ENCODE data around the gene TH. TPM values are rescaled to one million over a fixed set of nuclear protein-coding genes. Genes with fewer than 3 reads are reported as not detected.
"Not testable (repeated sequence)": the region's sequence is repeated elsewhere in the genome, so short reads cannot be mapped to it uniquely, and the experiment has no call there.

TH gene
- total RNA-seq, 2 donors from 2014 or later, result not detected

GRCh38 chr11:2199466-2200341 lies 28.1 kb upstream of the TH start:
- ATAC-seq (no peak), DNase-seq (no peak)
- intact Hi-C loops (cut with DNase I, micrococcal nuclease), result loop anchor here (5.0 to 10.0 kb wide), 3 partner anchors 95 to 223 kb away; no protein-coding TSS in a partner anchor

- intact Hi-C loops (cut with DNase I, micrococcal nuclease), result loop anchor here (5.0 to 10.0 kb wide), 2 partner anchors 96 to 214 kb away; no protein-coding TSS in a partner anchor
- DNase-seq (no peak), ATAC-seq (no peak)
Measured at GRCh38 chr11:2198621-2199365, 27.2 kb upstream of the TH start.

GRCh38 chr11:2197771-2198520 lies 26.3 kb upstream of the TH start:
- DNase-seq (no peak), ATAC-seq (no peak)

GRCh38 chr11:2196970-2197770 lies 25.6 kb upstream of the TH start:
- ATAC-seq (peak; percentile 75), DNase-seq (peak; percentile 58 to 84)
- intact Hi-C loops (cut with DNase I, micrococcal nuclease), result loop anchor here (5.0 to 10.0 kb wide), 2 partner anchors 98 to 215 kb away; no protein-coding TSS in a partner anchor

More at GRCh38 chr11:2197771-2198520, 26.3 kb upstream of the TH start:
- intact Hi-C loops (cut with DNase I, micrococcal nuclease), result loop anchor here (5.0 to 10.0 kb wide), 2 partner anchors 97 to 214 kb away; no protein-coding TSS in a partner anchor

- intact Hi-C loops (cut with DNase I, micrococcal nuclease), result loop anchor here (5.0 to 10.0 kb wide), 2 partner anchors 99 to 217 kb away; no protein-coding TSS in a partner anchor
- no peak for DNase-seq
- ATAC-seq, result no peak
Measured at GRCh38 chr11:2195756-2196088, 24.1 kb upstream of the TH start.

- intact Hi-C loops (cut with DNase I, micrococcal nuclease), result loop anchor here (5.0 to 10.0 kb wide), 2 partner anchors 100 to 217 kb away; no protein-coding TSS in a partner anchor
- ATAC-seq, result peak; percentile 49
- DNase-seq, result peak in 1 of 2 donors; percentile 60
Measured at GRCh38 chr11:2194877-2195755, 23.5 kb upstream of the TH start.

- intact Hi-C loops (cut with DNase I, micrococcal nuclease), result loop anchor here in 1 of 2 donors (10.0 kb wide), 1 partner anchor 101 kb away; no protein-coding TSS in a partner anchor
- not testable (repeated sequence) for ATAC-seq, DNase-seq
Measured at GRCh38 chr11:2193888-2194595, 22.4 kb upstream of the TH start.

GRCh38 chr11:2193099-2193887 lies 21.7 kb upstream of the TH start:
- intact Hi-C loops (cut with DNase I, micrococcal nuclease), result loop anchor here in 1 of 2 donors (10.0 kb wide), 1 partner anchor 102 kb away; no protein-coding TSS in a partner anchor
- ATAC-seq (peak; percentile 80), DNase-seq (peak; percentile 56 to 63)

GRCh38 chr11:2192435-2192834 lies 20.8 kb upstream of the TH start:
- DNase-seq (no peak), ATAC-seq (no peak)
- intact Hi-C loops (cut with DNase I, micrococcal nuclease), result loop anchor here in 1 of 2 donors (10.0 kb wide), 1 partner anchor 102 kb away; no protein-coding TSS in a partner anchor

GRCh38 chr11:2191883-2192282 lies 20.3 kb upstream of the TH start:
- no peak for ATAC-seq
- intact Hi-C loops (cut with DNase I, micrococcal nuclease), result loop anchor here in 1 of 2 donors (10.0 kb wide), 1 partner anchor 103 kb away; no protein-coding TSS in a partner anchor
- DNase-seq, result no peak

GRCh38 chr11:2190657-2191471 lies 19.2 kb upstream of the TH start:
- no peak for DNase-seq
- intact Hi-C loops (cut with DNase I, micrococcal nuclease), result loop anchor here in 1 of 2 donors (10.0 kb wide), 1 partner anchor 104 kb away; no protein-coding TSS in a partner anchor
- ATAC-seq, result no peak

- intact Hi-C loops (cut with DNase I, micrococcal nuclease), result loop anchor here in 1 of 2 donors (10.0 kb wide), 1 partner anchor 105 kb away; no protein-coding TSS in a partner anchor
- DNase-seq (no peak), ATAC-seq (no peak)
Measured at GRCh38 chr11:2189938-2190656, 18.5 kb upstream of the TH start.

- intact Hi-C loops (cut with DNase I, micrococcal nuclease), result no loop called here
- DNase-seq, result no peak
- ATAC-seq, result no peak
Measured at GRCh38 chr11:2188745-2189144, 17.1 kb upstream of the TH start.

- ATAC-seq (no peak), DNase-seq (no peak)
- intact Hi-C loops (cut with DNase I, micrococcal nuclease), result no loop called here
Measured at GRCh38 chr11:2187280-2187707, 15.7 kb upstream of the TH start.

All from left colon (tissue), 2 donors.